HG02884 (cell line): Measurements from ENCODE around the gene OTUD1.
A peak's percentile ranks its signal among the peaks of the same experiment; 100 is the strongest.
"Not testable (repeated sequence)": the region's sequence is repeated elsewhere in the genome, so short reads cannot be mapped to it uniquely, and the experiment has no call there.

Source experiments
- ATAC-seq: cut with Tn5 transposase; IDR thresholded peaks from one replicate; pipeline ENCODE4 v1.9.1; 2021; ENCODE audit warnings: mild to moderate bottlenecking, moderate library complexity; ENCODE audit not compliant: unreplicated experiment

OTUD1 gene, protein sequence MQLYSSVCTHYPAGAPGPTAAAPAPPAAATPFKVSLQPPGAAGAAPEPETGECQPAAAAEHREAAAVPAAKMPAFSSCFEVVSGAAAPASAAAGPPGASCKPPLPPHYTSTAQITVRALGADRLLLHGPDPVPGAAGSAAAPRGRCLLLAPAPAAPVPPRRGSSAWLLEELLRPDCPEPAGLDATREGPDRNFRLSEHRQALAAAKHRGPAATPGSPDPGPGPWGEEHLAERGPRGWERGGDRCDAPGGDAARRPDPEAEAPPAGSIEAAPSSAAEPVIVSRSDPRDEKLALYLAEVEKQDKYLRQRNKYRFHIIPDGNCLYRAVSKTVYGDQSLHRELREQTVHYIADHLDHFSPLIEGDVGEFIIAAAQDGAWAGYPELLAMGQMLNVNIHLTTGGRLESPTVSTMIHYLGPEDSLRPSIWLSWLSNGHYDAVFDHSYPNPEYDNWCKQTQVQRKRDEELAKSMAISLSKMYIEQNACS

DNA sequence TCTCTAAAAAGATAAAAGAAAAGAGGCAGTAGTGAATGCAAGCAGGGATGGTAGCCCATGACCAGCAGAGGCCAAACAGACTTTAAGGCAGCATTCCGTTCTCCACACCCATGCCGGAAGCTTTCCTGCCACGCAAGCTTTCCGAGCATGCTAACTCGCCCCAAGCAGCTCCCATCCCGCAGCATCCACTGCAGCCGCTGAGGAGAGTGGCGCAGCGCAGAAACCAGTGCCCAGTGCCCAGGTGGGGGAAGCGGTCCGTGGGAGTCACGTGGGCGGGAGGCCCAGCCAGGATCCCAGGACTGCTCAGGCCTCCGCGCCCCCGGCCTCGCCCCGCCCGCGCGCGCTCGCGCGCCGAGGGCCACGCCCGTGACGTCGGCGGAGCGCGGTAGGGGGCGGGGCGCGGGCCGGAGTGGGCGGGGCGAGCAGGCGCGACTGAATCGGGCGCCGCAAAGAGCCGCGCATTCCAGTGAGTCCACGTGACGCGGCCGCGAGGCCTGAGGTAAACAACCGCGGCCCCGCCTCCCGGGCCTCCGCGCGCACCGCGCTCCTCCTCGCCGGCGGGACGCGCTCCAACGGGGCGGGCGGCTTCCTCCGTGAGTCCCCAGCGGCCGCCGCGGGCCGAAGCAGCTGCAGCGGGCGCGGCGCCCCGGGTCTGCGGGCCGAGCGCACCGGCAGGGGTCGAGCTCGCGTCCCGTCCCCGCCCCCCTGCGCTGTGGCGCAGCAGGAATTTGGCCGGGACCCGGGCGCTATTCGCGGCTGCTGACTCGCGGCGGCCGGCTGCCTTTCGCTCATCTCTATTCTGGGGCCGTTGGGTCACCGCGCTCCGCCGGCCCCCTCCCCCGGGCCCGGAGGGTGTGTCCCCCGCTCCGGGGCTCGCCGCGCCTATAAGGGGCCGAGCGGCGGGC, at the start of gene OTUD1:
Gene OTUD1 (plus strand): TSS at position 529 of the 905 bp plus-strand sequence. CDS start 383 bp downstream, outside the sequence.
- peak; percentile 74 for ATAC-seq

- not testable (repeated sequence) for ATAC-seq
These were observed 48.5 kb upstream of the OTUD1 start for GRCh38 chr10:23390408-23390807.

- no peak for ATAC-seq
These were observed 48.1 kb upstream of the OTUD1 start for GRCh38 chr10:23390809-23391208.

DNA sequence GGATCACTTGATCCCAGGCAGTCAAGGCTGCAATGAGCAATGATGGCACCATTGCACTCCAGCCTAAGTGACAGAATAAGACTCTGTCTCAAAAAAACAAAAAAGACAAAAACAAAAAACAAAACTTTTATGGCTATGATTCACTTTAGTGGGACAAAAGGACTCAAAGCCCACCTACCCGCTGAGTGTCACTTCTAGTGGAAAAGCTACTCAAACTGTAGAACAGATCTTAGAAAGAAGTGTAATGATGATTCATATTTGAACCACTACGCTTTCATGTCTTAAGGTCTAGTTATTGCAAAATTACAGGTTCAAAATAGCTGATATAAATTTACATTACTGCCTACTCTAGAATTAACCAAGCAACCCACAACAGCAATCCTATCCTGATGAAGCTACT, 47.1 kb upstream of the OTUD1 start:
- no peak for ATAC-seq

- ATAC-seq: no peak
These were observed 43.9 kb upstream of the OTUD1 start for GRCh38 chr10:23395017-23395416.

DNA sequence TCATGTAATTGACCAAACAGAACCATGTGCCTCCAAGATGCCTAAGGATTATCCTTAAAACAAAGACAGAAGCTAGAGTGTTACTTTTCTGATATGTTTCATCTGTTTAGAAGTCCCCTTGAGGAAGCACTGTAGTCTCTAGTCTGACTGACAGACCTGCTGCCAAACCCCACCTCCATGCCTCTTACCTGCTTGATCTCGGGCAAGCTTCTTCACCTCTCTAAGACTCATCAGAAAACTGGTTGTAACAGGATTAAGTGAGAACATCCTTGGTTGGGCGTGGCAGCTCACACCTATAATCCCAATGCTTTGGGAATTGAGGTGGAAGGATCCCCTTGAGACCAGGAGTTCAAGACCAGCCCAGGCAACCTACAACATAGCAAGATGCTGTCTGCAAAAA, 42.2 kb upstream of the OTUD1 start:
- ATAC-seq: no peak

GRCh38 chr10:23399701-23400144, 39.2 kb upstream of the OTUD1 start:
- ATAC-seq: no peak

- no peak for ATAC-seq
These were observed 36.0 kb upstream of the OTUD1 start for GRCh38 chr10:23402856-23403255.

GRCh38 chr10:23403278-23403677, 35.6 kb upstream of the OTUD1 start:
- no peak for ATAC-seq

GRCh38 chr10:23403719-23404118, 35.2 kb upstream of the OTUD1 start:
- no peak for ATAC-seq

GRCh38 chr10:23404461-23404980, 34.4 kb upstream of the OTUD1 start:
- ATAC-seq: no peak

DNA sequence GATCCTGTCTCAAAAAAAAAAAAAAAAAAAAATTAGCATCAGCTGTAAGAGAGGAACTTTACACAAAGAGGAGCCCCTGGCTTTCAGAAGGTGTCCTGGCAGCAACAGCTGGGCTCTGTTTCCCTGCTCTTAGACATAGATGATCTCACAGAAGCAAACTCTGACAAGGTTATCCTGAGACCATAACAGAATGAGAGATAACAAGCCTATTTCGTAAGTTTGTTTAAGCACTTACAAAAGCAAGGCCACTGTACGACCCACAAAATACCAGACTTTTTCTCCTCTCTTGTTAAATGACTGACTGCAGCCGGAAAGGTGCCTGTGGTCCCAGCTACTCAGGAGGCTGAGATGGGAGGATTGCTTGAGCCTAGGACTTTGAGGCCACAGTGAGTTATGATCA, 33.3 kb upstream of the OTUD1 start:
- ATAC-seq: no peak

DNA sequence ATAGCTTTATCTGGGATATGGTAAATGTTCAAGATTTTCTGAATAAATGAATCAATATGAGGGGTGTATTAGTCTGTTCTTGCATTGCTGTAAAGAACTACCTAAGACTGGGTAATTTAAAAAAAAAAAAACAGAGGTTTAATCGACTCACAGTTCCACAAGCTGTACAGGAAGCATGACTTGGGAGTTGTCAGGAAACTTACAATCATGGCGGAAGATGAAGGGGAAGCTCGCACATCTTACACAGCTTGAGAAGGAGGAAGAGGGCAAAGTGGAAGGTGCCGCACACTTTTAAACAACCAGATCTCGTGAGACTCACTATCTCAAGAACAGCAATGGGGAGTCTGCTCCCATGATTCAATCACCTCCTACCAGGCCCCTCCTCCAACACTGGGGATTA, 32.5 kb upstream of the OTUD1 start:
- no peak for ATAC-seq

DNA sequence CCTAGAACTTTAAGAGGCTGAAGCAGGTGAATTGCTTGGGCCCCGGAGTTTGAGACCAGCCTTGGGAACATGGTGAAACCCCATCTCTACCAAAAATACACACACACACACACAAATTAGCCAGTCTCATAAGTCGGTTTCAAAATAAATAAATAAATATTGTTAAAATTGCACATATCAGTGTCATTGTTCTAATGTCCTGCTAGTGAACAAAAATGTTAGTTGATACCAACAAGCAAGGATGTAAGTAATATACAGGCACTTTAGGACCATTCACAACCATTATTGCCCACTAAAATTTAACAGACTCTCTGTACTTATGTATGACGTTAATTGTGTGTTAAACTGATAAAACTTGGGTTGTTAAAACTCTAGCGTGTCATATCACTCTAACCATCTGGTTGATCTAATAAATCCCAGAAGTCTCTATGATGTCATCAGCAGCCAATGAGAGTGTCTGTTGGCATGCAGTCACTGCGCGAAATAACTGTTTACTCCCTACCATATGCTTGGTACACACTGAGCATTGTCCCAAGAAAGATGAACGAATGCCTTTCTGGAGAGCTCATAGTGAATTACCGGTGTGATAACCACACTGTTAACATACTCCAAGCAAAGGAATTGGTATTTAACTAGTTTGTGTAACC, 30.4 kb upstream of the OTUD1 start:
- no peak for ATAC-seq

DNA sequence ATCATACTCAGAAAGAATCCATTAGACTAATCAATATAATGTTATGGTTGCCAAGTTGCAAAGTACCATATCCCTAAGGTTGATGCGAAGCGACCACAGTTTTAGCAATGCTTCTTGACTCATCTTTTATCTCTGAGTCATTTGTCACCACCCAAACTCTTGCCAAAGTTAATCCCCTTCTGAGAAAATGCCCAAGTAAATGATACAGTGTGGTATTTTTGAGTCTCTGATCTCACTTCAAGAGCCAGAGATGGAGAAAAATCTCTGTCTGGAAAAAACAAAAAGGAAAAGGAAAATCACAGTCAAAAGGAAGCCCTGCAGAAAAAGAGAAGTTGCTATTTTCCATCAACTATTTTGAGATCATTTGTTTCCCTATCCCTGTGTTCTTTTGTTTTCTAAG, 26.7 kb upstream of the OTUD1 start:
- ATAC-seq: peak; percentile 34

DNA sequence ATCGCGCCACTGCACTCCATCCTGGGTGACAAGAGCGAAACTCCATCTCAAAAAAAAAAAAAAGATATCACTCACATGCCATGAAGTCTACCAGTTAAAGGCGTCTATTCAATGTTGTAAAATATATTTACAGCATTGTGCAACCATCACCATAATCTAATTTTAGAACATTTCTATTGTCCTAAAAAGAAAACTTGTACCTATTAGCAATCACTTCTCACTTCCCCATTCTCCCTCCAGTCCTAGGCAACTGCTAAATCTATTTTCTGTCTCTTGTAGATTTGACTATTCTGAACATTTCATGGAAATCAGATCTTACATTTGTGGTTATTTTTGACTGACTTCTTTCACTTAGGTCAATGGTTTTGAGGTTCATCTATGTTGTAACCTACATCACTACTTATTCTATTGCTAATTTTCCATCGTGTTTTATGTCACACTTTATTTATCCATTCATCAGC, 25.2 kb upstream of the OTUD1 start:
- ATAC-seq: peak; percentile 93

GRCh38 chr10:23414658-23415057, 24.2 kb upstream of the OTUD1 start:
- no peak for ATAC-seq

DNA sequence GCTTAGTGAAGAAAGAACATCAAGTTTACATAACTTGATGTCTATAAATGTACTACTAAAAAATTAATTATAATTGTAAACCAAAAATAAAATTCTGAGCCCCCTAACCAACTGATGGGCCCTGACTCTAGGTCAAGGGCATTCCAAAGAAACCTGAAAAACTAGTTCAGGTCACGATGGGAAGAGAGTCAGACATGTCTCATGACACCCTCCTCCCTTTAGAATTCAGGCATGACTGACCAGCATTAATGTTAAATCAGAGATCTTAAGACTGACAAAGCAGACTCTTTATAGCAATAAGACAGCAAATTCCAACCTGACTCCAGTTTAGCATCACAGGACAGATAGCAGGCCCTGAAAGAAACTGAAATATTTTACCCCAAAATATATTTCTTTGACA, 21.6 kb upstream of the OTUD1 start:
- ATAC-seq: no peak

DNA sequence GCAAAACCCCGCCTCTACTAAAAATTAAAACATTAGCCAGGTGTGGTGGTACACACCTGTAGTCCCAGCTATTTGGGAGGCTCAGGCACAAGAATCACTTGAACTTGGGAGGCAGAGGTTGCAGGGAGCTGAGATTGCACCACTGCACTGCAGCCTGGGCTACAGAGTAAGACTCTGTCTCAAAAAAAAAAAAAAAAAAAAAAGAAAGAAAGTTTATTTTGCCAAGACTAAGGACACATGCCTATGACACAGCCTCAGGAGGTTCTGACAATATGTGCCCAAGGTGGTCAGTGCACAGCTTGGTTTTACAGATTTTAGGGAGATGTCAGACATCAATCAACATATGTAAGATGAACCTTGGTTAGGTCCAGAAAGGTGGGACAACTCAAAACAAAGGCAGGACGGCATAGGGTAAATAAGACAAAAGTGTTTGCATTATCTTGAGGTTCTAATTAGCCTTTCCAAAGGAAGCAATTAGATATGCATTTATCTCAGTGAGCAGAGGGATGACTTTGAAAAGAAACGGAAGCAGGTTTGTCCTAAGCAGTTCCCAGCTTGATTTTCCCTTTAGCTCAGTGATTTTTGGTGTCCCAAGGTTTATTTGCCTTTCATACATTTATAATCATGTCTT, 20.7 kb upstream of the OTUD1 start:
- ATAC-seq: no peak

GRCh38 chr10:23419201-23419600, 19.7 kb upstream of the OTUD1 start:
- no peak for ATAC-seq
